Thymus (tissue), 11 donors: ENCODE data around the gene KRT83. TPM values are rescaled to one million over a fixed set of nuclear protein-coding genes. Genes with fewer than 3 reads are reported as not detected.
"Not testable (repeated sequence)": the region's sequence is repeated elsewhere in the genome, so short reads cannot be mapped to it uniquely, and the experiment has no call there.

Source experiments
- DNase-seq, 9 donors: peaks; one replicate each; pipeline ENCODE4 v3.0.0-alpha.2; 2013; ENCODE audit warnings: low spot score in 9 of 9, low read depth in 6 of 9, missing footprints in 1 of 9
- H3K27ac ChIP-seq, 2 donors: one replicate each; pipeline ENCODE4 v1.5.1; 2013; ENCODE audit warnings: control low read depth in 1 of 2, low read depth in 1 of 2, low read length in 1 of 2, mild to moderate bottlenecking in 1 of 2, moderate library complexity in 1 of 2
- H3K27me3 ChIP-seq, 2 donors: one replicate each; pipeline ENCODE4 v1.5.1; 2013; ENCODE audit warnings: low read length in 1 of 2; ENCODE audit not compliant: control insufficient read depth in 2 of 2, insufficient read depth in 1 of 2
- H3K36me3 ChIP-seq, 2 donors: one replicate each; pipeline ENCODE4 v1.5.1; 2013; ENCODE audit warnings: low read length in 1 of 2, mild to moderate bottlenecking in 1 of 2, moderate library complexity in 1 of 2; ENCODE audit not compliant: control insufficient read depth in 2 of 2, insufficient read depth in 2 of 2
- H3K4me1 ChIP-seq, 2 donors: one replicate each; pipeline ENCODE4 v1.5.1; 2013; ENCODE audit warnings: low read length in 2 of 2; ENCODE audit not compliant: control insufficient read depth in 2 of 2, insufficient read depth in 2 of 2
- H3K4me3 ChIP-seq, 2 donors: one replicate each; pipeline ENCODE4 v1.5.1; 2013; ENCODE audit warnings: low read length in 2 of 2, control low read depth in 1 of 2, mild to moderate bottlenecking in 1 of 2
- H3K9me3 ChIP-seq, 2 donors: one replicate each; pipeline ENCODE4 v1.5.1; 2013; ENCODE audit warnings: low read length in 1 of 2, mild to moderate bottlenecking in 1 of 2; ENCODE audit not compliant: control insufficient read depth in 2 of 2, insufficient read depth in 1 of 2
- WGBS: extraction: QIAGEN DNeasy Blood & Tissue Kit; methylation state at CpG from one replicate; pipeline ENCODE4 v1.1.7; 2013; 5-methylcytosine and 5-hydroxymethylcytosine counted together
- polyA plus RNA-seq: library from polyadenylated mRNA; stranded (reverse); fragments of 200-250 nt; gene quantifications from one replicate; pipeline ENCODE4 v1.2.3, GENCODE V29; 2013
- total RNA-seq: library from RNA; stranded (reverse); fragments of 120-200 nt; gene quantifications from one replicate; pipeline ENCODE4 v1.2.4, GENCODE V29; 2013
- donor health status: healthy.

KRT83 gene
- total and polyA plus RNA-seq, 2 donors: 0.33 to 1.0 TPM

- WGBS: 93% methylated on average over 11 of the region's 11 CpGs
- no peaks in the 10 kb centered on the region for H3K36me3 ChIP-seq
- DNase-seq: no peak
- no peaks in the 10 kb centered on the region for H3K4me1 ChIP-seq
- no peaks in the 10 kb centered on the region for H3K9me3 ChIP-seq
- no peak overlapping the region for H3K4me3 ChIP-seq
- H3K27ac ChIP-seq: no peak overlapping the region
- peaks cover 0 to 37% of the 10 kb centered on the region in 2 donors for H3K27me3 ChIP-seq
Measured at GRCh38 chr12:52318241-52318990, 2.8 kb downstream of the KRT83 start.

- Histone ChIP-seq H3K27ac (no peak overlapping the region), H3K36me3 (no peaks in the 10 kb centered on the region), H3K4me1 (no peaks in the 10 kb centered on the region), H3K27me3 (peaks cover 0 to 33% of the 10 kb centered on the region in 2 donors), H3K9me3 (no peaks in the 10 kb centered on the region), H3K4me3 (no peak overlapping the region)
- 95% methylated on average over 12 of the region's 12 CpGs for WGBS
- no peak for DNase-seq
Measured at GRCh38 chr12:52317468-52318052, 3.6 kb downstream of the KRT83 start.

- 98% methylated on average over 11 of the region's 11 CpGs for WGBS
- Histone ChIP-seq H3K4me1 (no peaks in the 10 kb centered on the region), H3K4me3 (no peak overlapping the region), H3K27me3 (peaks cover 0 to 35% of the 10 kb centered on the region in 2 donors), H3K36me3 (no peaks in the 10 kb centered on the region), H3K27ac (no peak overlapping the region), H3K9me3 (no peaks in the 10 kb centered on the region)
- no peak for DNase-seq
Measured at GRCh38 chr12:52316701-52317100, 4.5 kb downstream of the KRT83 start.

- H3K4me1 ChIP-seq: no peaks in the 10 kb centered on the region
- H3K27ac ChIP-seq: no peak overlapping the region
- no peak for DNase-seq
- H3K4me3 ChIP-seq: no peak overlapping the region
- no peaks in the 10 kb centered on the region for H3K9me3 ChIP-seq
- WGBS: 98% methylated on average over 9 of the region's 9 CpGs
- H3K36me3 ChIP-seq: no peaks in the 10 kb centered on the region
- peaks cover 0 to 34% of the 10 kb centered on the region in 2 donors for H3K27me3 ChIP-seq
Measured at GRCh38 chr12:52316290-52316689, 4.9 kb downstream of the KRT83 start.

GRCh38 chr12:52315721-52316120 lies 5.5 kb downstream of the KRT83 start:
- H3K36me3 ChIP-seq, H3K9me3 ChIP-seq, H3K4me3 ChIP-seq, DNase-seq, H3K27ac ChIP-seq, H3K4me1 ChIP-seq: not testable (repeated sequence)
- H3K27me3 ChIP-seq: peaks cover 0 to 33% of the 10 kb centered on the region in 2 donors
- 83% methylated on average over 9 of the region's 9 CpGs for WGBS

- H3K4me3 ChIP-seq: no peak overlapping the region
- H3K36me3 ChIP-seq: no peaks in the 10 kb centered on the region
- DNase-seq: no peak
- no peaks in the 10 kb centered on the region for H3K4me1 ChIP-seq
- H3K27me3 ChIP-seq: peaks cover 2 to 35% of the 10 kb centered on the region in 2 donors
- no peak overlapping the region for H3K27ac ChIP-seq
- no peaks in the 10 kb centered on the region for H3K9me3 ChIP-seq
- WGBS: 92% methylated on average over 13 of the region's 13 CpGs
Measured at GRCh38 chr12:52314511-52314910, 6.7 kb downstream of the KRT83 start.

- WGBS: 94% methylated on average over 9 of the region's 9 CpGs
- no peaks in the 10 kb centered on the region for H3K36me3 ChIP-seq
- no peak for DNase-seq
- H3K9me3 ChIP-seq: no peaks in the 10 kb centered on the region
- H3K27me3 ChIP-seq: peaks cover 8 to 39% of the 10 kb centered on the region in 2 donors
- no peak overlapping the region for H3K4me3 ChIP-seq
- no peak overlapping the region for H3K27ac ChIP-seq
- H3K4me1 ChIP-seq: no peaks in the 10 kb centered on the region
Measured at GRCh38 chr12:52313926-52314325, 7.3 kb downstream of the KRT83 start.

- no peaks in the 10 kb centered on the region for H3K9me3 ChIP-seq
- no peak for DNase-seq
- WGBS: 79% methylated on average over 3 of the region's 3 CpGs
- H3K4me1 ChIP-seq: no peaks in the 10 kb centered on the region
- no peak overlapping the region for H3K27ac ChIP-seq
- no peak overlapping the region for H3K4me3 ChIP-seq
- peaks cover 12 to 41% of the 10 kb centered on the region in 2 donors for H3K27me3 ChIP-seq
- H3K36me3 ChIP-seq: no peaks in the 10 kb centered on the region
Measured at GRCh38 chr12:52313461-52313860, 7.7 kb downstream of the KRT83 start.

- Histone ChIP-seq H3K36me3 (no peaks in the 10 kb centered on the region), H3K4me3 (no peak overlapping the region), H3K27ac (no peak overlapping the region), H3K9me3 (no peaks in the 10 kb centered on the region), H3K27me3 (peaks cover 23 to 52% of the 10 kb centered on the region in 2 donors), H3K4me1 (no peaks in the 10 kb centered on the region)
- 95% methylated on average over 4 of the region's 4 CpGs for WGBS
- no peak for DNase-seq
Measured at GRCh38 chr12:52312086-52312485, 9.1 kb downstream of the KRT83 start.
